HG02884 (cell line): Measurements from ENCODE around the gene C11orf86.

Experiments used
- ATAC-seq: cut with Tn5 transposase; IDR thresholded peaks from one replicate; pipeline ENCODE4 v1.9.1; 2021; ENCODE audit warnings: mild to moderate bottlenecking, moderate library complexity; ENCODE audit not compliant: unreplicated experiment

C11orf86 gene

GRCh38 chr11:67022961-67023956 lies 48.2 kb downstream of the C11orf86 start, which contains the start of gene SYT12:
Gene SYT12 (plus strand): TSS chr11:67023134. CDS start chr11:67030145, 7,011 bp downstream.
- ATAC-seq, result no peak

GRCh38 chr11:67023957-67024353 lies 48.9 kb downstream of the C11orf86 start:
- ATAC-seq, result no peak

- no peak for ATAC-seq
Observed at GRCh38 chr11:67024410-67024809, 49.3 kb downstream of the C11orf86 start.

- ATAC-seq, result no peak
Observed at GRCh38 chr11:67024966-67025365, 49.9 kb downstream of the C11orf86 start.

- ATAC-seq, result no peak
Observed at GRCh38 chr11:67025750-67026149, 50.6 kb downstream of the C11orf86 start.
